Stimulated activated CD8-positive, alpha-beta memory T cell treated with anti-CD3 and anti-CD28 coated beads, Interleukin-15, amount 100 ng/mL, for 1 hour (primary cell): ENCODE results near the gene ADAMTS15.

Experiments used
- DNase-seq: peaks from one replicate; pipeline ENCODE4 v3.0.0-alpha.2; 2020; ENCODE audit warnings: low read depth

The ADAMTS15 gene

GRCh38 chr11:130418210-130418609, 30.2 kb upstream of the ADAMTS15 start:
- no peak for DNase-seq

- no peak for DNase-seq
Observed at GRCh38 chr11:130418756-130419155, 29.7 kb upstream of the ADAMTS15 start.

- DNase-seq = no peak
Observed at GRCh38 chr11:130420478-130421198, 27.8 kb upstream of the ADAMTS15 start.

- no peak for DNase-seq
Observed at GRCh38 chr11:130421199-130421585, 27.3 kb upstream of the ADAMTS15 start.

- no peak for DNase-seq
Observed at GRCh38 chr11:130421697-130422096, 26.7 kb upstream of the ADAMTS15 start.

GRCh38 chr11:130422251-130422995, 26.0 kb upstream of the ADAMTS15 start:
- no peak for DNase-seq

GRCh38 chr11:130423541-130424142, 24.8 kb upstream of the ADAMTS15 start:
- no peak for DNase-seq

GRCh38 chr11:130424613-130425140, 23.8 kb upstream of the ADAMTS15 start:
- DNase-seq = no peak

GRCh38 chr11:130425156-130425555, 23.3 kb upstream of the ADAMTS15 start:
- DNase-seq = no peak

- no peak for DNase-seq
Observed at GRCh38 chr11:130426223-130426836, 22.1 kb upstream of the ADAMTS15 start.

GRCh38 chr11:130426837-130427341, 21.6 kb upstream of the ADAMTS15 start:
- no peak for DNase-seq

GRCh38 chr11:130427581-130428315, 20.7 kb upstream of the ADAMTS15 start:
- DNase-seq = no peak

- no peak for DNase-seq
Observed at GRCh38 chr11:130428316-130429119, 19.9 kb upstream of the ADAMTS15 start, which contains the start of gene ADAMTS8. ADAMTS8 (minus strand) TSS chr11:130428609; CDS start chr11:130428286, 323 bp downstream.

- DNase-seq = no peak
Observed at GRCh38 chr11:130429120-130429681, 19.2 kb upstream of the ADAMTS15 start.

GRCh38 chr11:130429983-130430382, 18.5 kb upstream of the ADAMTS15 start:
- no peak for DNase-seq

GRCh38 chr11:130431331-130431773, 17.1 kb upstream of the ADAMTS15 start:
- DNase-seq = peak; percentile 48

GRCh38 chr11:130431801-130432200, 16.6 kb upstream of the ADAMTS15 start:
- no peak for DNase-seq

GRCh38 chr11:130433357-130433756, 15.1 kb upstream of the ADAMTS15 start:
- DNase-seq = no peak

GRCh38 chr11:130434521-130435223, 13.8 kb upstream of the ADAMTS15 start:
- peak; percentile 37 for DNase-seq
